WI38 (cell line): ENCODE data around the gene CHRNA3.
A peak's percentile ranks its signal among the peaks of the same experiment; 100 is the strongest.
"Not testable (repeated sequence)": the region's sequence is repeated elsewhere in the genome, so short reads cannot be mapped to it uniquely, and the experiment has no call there.

Source experiments
- H3K4me3 ChIP-seq: 2 replicates; pipeline ENCODE4 v1.5.1; 2011; ENCODE audit warnings: low read depth, mild to moderate bottlenecking, control low read depth, low read length
- TF ChIP-seq, protein P1 (sequence below): IDR thresholded peaks from 2 replicates; pipeline ENCODE4 v1.5.1; 2012; ENCODE audit warnings: low read depth, mild to moderate bottlenecking, control low read depth, low read length

The CHRNA3 gene

DNA sequence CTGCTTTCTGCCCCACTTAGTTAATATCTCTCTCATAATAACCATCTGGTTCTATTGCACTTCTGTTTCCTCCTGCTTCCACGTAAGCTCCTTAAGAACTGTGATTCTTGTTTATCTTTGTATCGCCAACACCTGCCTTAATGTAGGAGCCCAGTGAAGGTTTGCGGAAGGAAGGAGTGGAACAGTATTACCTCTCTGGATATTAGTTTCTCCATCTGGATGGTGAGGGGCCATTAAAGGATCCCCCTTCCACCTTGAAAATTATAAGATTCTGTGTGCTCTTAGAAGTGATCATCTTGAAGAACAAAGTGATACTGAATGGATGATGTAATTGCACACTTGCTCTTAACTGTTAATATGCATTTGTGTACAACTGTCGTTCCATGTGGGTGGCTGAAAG, 53.3 kb downstream of the CHRNA3 start:
- H3K4me3 ChIP-seq: no peak overlapping the region
- TF ChIP-seq, protein P1, sequence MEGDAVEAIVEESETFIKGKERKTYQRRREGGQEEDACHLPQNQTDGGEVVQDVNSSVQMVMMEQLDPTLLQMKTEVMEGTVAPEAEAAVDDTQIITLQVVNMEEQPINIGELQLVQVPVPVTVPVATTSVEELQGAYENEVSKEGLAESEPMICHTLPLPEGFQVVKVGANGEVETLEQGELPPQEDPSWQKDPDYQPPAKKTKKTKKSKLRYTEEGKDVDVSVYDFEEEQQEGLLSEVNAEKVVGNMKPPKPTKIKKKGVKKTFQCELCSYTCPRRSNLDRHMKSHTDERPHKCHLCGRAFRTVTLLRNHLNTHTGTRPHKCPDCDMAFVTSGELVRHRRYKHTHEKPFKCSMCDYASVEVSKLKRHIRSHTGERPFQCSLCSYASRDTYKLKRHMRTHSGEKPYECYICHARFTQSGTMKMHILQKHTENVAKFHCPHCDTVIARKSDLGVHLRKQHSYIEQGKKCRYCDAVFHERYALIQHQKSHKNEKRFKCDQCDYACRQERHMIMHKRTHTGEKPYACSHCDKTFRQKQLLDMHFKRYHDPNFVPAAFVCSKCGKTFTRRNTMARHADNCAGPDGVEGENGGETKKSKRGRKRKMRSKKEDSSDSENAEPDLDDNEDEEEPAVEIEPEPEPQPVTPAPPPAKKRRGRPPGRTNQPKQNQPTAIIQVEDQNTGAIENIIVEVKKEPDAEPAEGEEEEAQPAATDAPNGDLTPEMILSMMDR: no peak

DNA sequence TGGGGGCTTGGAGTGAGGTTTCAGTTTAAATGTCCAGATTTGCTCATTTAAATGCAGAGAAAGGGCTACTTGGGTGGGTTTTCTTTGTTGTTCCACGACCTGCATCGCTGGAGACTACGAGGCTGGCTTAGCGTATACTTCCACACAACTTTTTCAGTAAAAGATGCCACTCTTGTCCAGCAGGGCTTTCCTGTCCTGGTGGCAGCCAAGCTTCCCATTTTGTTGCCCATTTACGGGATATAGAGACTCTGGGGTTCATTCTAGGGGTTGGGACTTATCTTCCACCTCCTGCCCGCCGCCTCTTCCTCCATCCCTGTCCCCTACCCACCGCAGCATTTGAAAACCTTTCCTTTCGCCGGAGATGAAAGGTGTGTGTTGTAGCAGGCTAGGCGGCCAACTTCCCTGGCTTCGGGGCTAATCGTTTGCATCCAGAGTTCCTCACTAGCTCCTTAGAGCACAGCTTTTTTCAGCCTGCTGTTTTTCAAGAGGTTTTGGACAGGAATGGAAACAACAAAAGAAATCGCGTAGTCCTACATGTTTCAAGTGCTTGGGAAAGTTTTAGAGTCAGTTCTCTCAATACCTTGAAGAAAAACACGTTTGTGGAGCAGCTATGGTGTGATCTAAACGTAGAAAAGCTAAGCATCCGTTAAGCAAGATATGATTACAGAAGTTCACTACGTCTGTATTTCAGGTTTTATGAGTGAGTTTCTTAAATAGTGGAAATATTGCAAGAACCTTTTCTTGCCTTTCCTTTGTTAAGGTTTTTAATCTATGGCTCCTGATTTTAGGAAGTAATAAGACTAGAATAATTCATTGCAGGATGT, 54.6 kb downstream of the CHRNA3 start:
- H3K4me3 ChIP-seq: peak overlapping the region; percentile 56
- TF ChIP-seq, protein P1: no peak

- TF ChIP-seq, protein P1: no peak
- H3K4me3 ChIP-seq: peak within 1 kb of the TSS; percentile 56
These were observed 55.5 kb downstream of the CHRNA3 start, which contains the start of gene CHRNA5 for GRCh38 chr15:78565097-78565950. TSS of gene CHRNA5 (plus strand) at chr15:78565520. CDS start at chr15:78565720, 200 bp downstream.

DNA sequence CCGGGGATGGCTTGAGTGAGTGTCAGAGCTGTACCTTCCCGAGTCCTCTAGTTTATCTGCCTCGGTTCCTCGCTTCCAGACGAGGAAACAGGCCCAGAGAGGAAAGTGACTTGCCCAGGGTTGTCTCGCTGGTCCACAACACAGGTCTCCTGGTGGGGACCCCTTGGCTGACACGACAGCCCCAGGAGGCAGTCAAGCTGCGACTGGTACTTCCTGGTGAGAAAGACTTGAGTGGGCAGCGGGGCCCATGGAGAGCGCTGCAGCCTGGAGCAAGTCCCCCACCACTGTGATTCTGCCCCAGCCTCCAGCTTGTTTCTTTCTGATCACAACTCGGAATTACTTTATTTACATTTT, 56.1 kb downstream of the CHRNA3 start:
- TF ChIP-seq, protein P1: no peak
- peak overlapping the region; percentile 56 for H3K4me3 ChIP-seq

DNA sequence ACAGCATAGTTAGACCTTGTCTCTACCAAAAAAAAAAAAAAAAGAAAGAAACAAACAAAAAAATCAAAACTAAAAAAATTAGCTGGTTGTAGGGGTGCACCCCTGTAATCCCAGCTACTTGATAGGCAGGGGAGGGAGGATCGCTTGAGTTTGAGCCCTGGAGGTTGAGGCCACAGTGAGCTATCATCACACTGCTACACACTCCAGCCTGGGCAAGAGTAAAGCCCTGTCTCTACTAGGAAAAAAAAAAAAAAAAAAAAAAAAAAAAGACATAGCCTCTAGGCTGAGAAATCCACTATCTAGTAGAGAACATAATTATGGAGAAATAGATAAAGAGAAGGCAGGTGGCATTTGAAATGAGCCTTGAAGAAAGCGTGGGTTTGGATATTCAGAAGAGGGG, 57.7 kb downstream of the CHRNA3 start:
- H3K4me3 ChIP-seq: no peak overlapping the region
- TF ChIP-seq, protein P1: no peak

GRCh38 chr15:78561490-78561889, 59.3 kb downstream of the CHRNA3 start:
- TF ChIP-seq, protein P1: no peak
- H3K4me3 ChIP-seq: no peak overlapping the region

DNA sequence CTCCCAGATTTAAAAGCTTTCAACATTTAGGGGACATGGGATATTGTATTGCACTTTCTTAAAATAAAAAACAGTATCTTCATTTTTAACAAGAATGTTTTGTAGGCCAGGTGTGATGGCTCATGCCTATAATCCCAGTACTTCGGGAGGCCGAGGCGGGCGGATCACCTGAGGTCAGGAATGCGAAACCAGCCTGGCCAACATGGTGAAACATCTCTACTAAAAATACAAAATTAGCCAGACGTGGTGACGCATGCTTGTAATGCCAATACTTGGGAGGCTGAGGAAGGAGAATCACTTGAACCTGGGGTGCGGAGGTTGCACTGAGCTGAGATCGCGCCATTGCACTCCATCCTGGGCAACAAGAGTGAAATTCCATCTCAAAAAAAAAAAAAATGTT, 60.6 kb downstream of the CHRNA3 start:
- H3K4me3 ChIP-seq: not testable (repeated sequence)
